Naive thymus-derived CD4-positive, alpha-beta T cell (primary cell): ENCODE data around the gene SLC44A5. TPM values are rescaled to one million over a fixed set of nuclear protein-coding genes. Genes with fewer than 3 reads are reported as not detected.
"Not testable (repeated sequence)": the region's sequence is repeated elsewhere in the genome, so short reads cannot be mapped to it uniquely, and the experiment has no call there.

Experiments
- ATAC-seq: fragments of 150-1000 bp; cut with Tn5 transposase; 2 replicates; pipeline ENCODE4 v1.10.0; 2021; ENCODE audit warnings: mild to moderate bottlenecking, moderate library complexity
- CTCF ChIA-PET: fragments of 350-600 bp; sonication (Branson Sonifier 250); formaldehyde crosslinking; loops from one replicate; lab custom pipeline; 2021; ENCODE audit warnings: antibody characterized with exemption; lab: Charles Lee
- POLR2A ChIA-PET: fragments of 350-600 bp; sonication (Branson Sonifier 250); formaldehyde crosslinking; loops from one replicate; lab custom pipeline; 2021; ENCODE audit warnings: antibody characterized with exemption, inconsistent platforms; lab: Charles Lee
- DNase-seq, 9 donors: peaks; one replicate each; pipeline versions ENCODE4 v3.0.0 to v3.0.0-alpha.2; 2020 to 2022; ENCODE audit warnings: mixed read lengths in 1 of 9
- H3K27ac ChIP-seq: one replicate; pipeline ENCODE4 v1.7.0; 2013; ENCODE audit warnings: mild to moderate bottlenecking, low read depth, low read length, moderate library complexity
- H3K27me3 ChIP-seq, 2 donors: one replicate each; pipeline ENCODE4 v1.7.0; 2013; ENCODE audit warnings: low read length in 2 of 2, mild to moderate bottlenecking in 2 of 2, moderate library complexity in 2 of 2; ENCODE audit not compliant: control insufficient read depth in 2 of 2, insufficient read depth in 2 of 2
- H3K36me3 ChIP-seq, 3 experiments: 1 replicate in 2 of 3; 2 replicates in 1 of 3; pipeline ENCODE4 v1.7.0; 2013; ENCODE audit warnings: low read length in 3 of 3, mild to moderate bottlenecking in 3 of 3, moderate library complexity in 1 of 3; ENCODE audit not compliant: insufficient read depth in 3 of 3, control insufficient read depth in 2 of 3
- H3K4me1 ChIP-seq, 2 donors: one replicate each; pipeline ENCODE4 v1.7.0; 2013; ENCODE audit warnings: low read length in 2 of 2, mild to moderate bottlenecking in 2 of 2, moderate library complexity in 1 of 2; ENCODE audit not compliant: control insufficient read depth in 2 of 2, insufficient read depth in 2 of 2
- H3K4me3 ChIP-seq: 2 replicates; pipeline ENCODE4 v1.7.0; 2013; ENCODE audit warnings: mild to moderate bottlenecking, low read length
- H3K9me3 ChIP-seq, 3 experiments: 1 replicate in 2 of 3; 2 replicates in 1 of 3; pipeline ENCODE4 v1.7.0; 2013; ENCODE audit warnings: low read length in 3 of 3; ENCODE audit not compliant: control insufficient read depth in 2 of 3
- H3K27ac Mint-ChIP-seq, 9 donors: one replicate each; pipeline ENCODE4 v1.8.0; 2020 to 2022; ENCODE audit warnings: mixed read lengths in 9 of 9, mild to moderate bottlenecking in 8 of 9, moderate library complexity in 5 of 9, inconsistent platforms in 2 of 9
- H3K27me3 Mint-ChIP-seq, 5 donors: one replicate each; pipeline ENCODE4 v1.8.0; 2021 to 2022; ENCODE audit warnings: mixed read lengths in 5 of 5, mild to moderate bottlenecking in 1 of 5
- H3K36me3 Mint-ChIP-seq, 5 donors: one replicate each; pipeline ENCODE4 v1.8.0; 2020 to 2022; ENCODE audit warnings: mixed read lengths in 5 of 5, mild to moderate bottlenecking in 3 of 5, inconsistent platforms in 1 of 5
- H3K4me1 Mint-ChIP-seq, 7 donors: one replicate each; pipeline ENCODE4 v1.8.0; 2020 to 2022; ENCODE audit warnings: mixed read lengths in 7 of 7, mild to moderate bottlenecking in 3 of 7, inconsistent platforms in 1 of 7
- H3K4me3 Mint-ChIP-seq, 10 donors: one replicate each; pipeline ENCODE4 v1.8.0; 2020 to 2022; ENCODE audit warnings: mild to moderate bottlenecking in 10 of 10, mixed read lengths in 10 of 10, moderate library complexity in 6 of 10, inconsistent platforms in 2 of 10
- H3K9me3 Mint-ChIP-seq, 11 donors: one replicate each; pipeline ENCODE4 v1.8.0; 2020 to 2022; ENCODE audit warnings: mixed read lengths in 11 of 11, mild to moderate bottlenecking in 4 of 11, inconsistent platforms in 1 of 11, moderate library complexity in 1 of 11
- intact Hi-C, 2 donors: fragments of 100-400 bp; cut with micrococcal nuclease; formaldehyde crosslinking; loops; one replicate each; pipeline ENCODE4 v1.15.1; 2023
- polyA plus RNA-seq, 2 donors: library from polyadenylated mRNA; unstranded; fragments of 300-500 nt; fragmentation: Illumina TruSeq; gene quantifications; one replicate each; pipeline ENCODE4 v1.2.3, GENCODE V29; 2021
- total RNA-seq, 6 experiments: library from RNA in 5 of 6; stranded (reverse) in 5 of 6; gene quantifications; 1 replicate in 5 of 6; 2 replicates in 1 of 6; pipeline ENCODE4 v1.2.3 and lab custom pipeline; 2021 to 2026

The SLC44A5 gene
- total and polyA plus RNA-seq, 7 experiments from 2014 or later: 0.92 to 6.0 (median 3.0) TPM; not detected in 3

- peaks cover 0 to 12% (median 3%) of the 10 kb centered on the region in 5 donors for H3K27me3 Mint-ChIP-seq
- CTCF ChIA-PET, H3K9me3 ChIP-seq, H3K4me1 ChIP-seq, H3K27me3 ChIP-seq, H3K36me3 ChIP-seq, H3K27ac ChIP-seq, ATAC-seq, H3K4me1 Mint-ChIP-seq, POLR2A ChIA-PET, H3K4me3 Mint-ChIP-seq, H3K4me3 ChIP-seq, H3K36me3 Mint-ChIP-seq, DNase-seq, intact Hi-C loops, H3K27ac Mint-ChIP-seq: not testable (repeated sequence)
- peaks cover 5 to 28% (median 16%) of the 10 kb centered on the region in 11 donors for H3K9me3 Mint-ChIP-seq
Observed at GRCh38 chr1:75403147-75403646, 207.7 kb downstream of the SLC44A5 start.

GRCh38 chr1:75400716-75401115 lies 210.2 kb downstream of the SLC44A5 start:
- Mint-ChIP-seq H3K9me3 (peaks cover 5 to 20% (median 11%) of the 10 kb centered on the region in 11 donors), H3K27me3 (peaks cover 0 to 12% (median 3%) of the 10 kb centered on the region in 5 donors), H3K36me3 (no peaks in the 10 kb centered on the region), H3K27ac (no peak overlapping the region), H3K4me1 (no peaks in the 10 kb centered on the region), H3K4me3 (no peak overlapping the region)
- Histone ChIP-seq H3K4me1 (no peaks in the 10 kb centered on the region), H3K27ac (no peak overlapping the region), H3K9me3 (no peaks in the 10 kb centered on the region), H3K27me3 (no peaks in the 10 kb centered on the region), H3K4me3 (no peak overlapping the region), H3K36me3 (no peaks in the 10 kb centered on the region)
- DNase-seq (no peak), ATAC-seq (no peak)
- POLR2A ChIA-PET: no interaction called here
- CTCF ChIA-PET: no interaction called here
- intact Hi-C loops: no loop called here

- Histone ChIP-seq H3K4me1 (no peaks in the 10 kb centered on the region), H3K27me3 (no peaks in the 10 kb centered on the region), H3K9me3 (no peaks in the 10 kb centered on the region), H3K27ac (no peak overlapping the region), H3K36me3 (no peaks in the 10 kb centered on the region), H3K4me3 (no peak overlapping the region)
- Mint-ChIP-seq H3K9me3 (peaks cover 0 to 16% (median 8%) of the 10 kb centered on the region in 11 donors), H3K27me3 (peaks cover 0 to 12% (median 1%) of the 10 kb centered on the region in 5 donors), H3K27ac (no peak overlapping the region), H3K4me3 (no peak overlapping the region), H3K36me3 (no peaks in the 10 kb centered on the region), H3K4me1 (no peaks in the 10 kb centered on the region)
- POLR2A ChIA-PET: no interaction called here
- DNase-seq (no peak), ATAC-seq (no peak)
- intact Hi-C loops: no loop called here
- CTCF ChIA-PET: no interaction called here
Observed at GRCh38 chr1:75396745-75397144, 214.2 kb downstream of the SLC44A5 start.

DNA sequence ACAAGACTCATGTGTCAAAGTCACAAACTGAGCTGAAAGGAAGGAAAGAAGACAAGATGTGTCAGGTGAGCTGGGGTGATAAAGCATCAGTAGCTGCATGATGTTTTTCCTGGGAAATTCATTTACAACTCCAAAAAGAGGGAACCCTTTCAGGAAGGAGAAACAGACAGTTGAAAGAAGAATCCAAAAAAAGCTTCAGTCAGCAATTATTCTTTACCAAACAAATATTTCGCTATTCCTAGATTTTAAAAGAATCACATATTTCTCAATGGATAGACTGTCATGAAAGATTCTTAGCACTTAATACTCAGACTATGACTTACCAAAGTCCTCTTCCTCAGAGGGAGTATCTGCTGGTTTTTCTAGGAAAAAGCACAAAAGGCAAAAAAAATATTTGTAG lies 214.7 kb downstream of the SLC44A5 start:
- Mint-ChIP-seq H3K9me3 (peaks cover under 1 to 19% (median 8%) of the 10 kb centered on the region in 11 donors), H3K27ac (no peak overlapping the region), H3K27me3 (peaks cover 0 to 11% (median 0%) of the 10 kb centered on the region in 5 donors), H3K36me3 (no peaks in the 10 kb centered on the region), H3K4me1 (no peaks in the 10 kb centered on the region), H3K4me3 (no peak overlapping the region)
- H3K9me3 ChIP-seq: no peaks in the 10 kb centered on the region
- H3K27ac ChIP-seq: no peak overlapping the region
- H3K4me1 ChIP-seq: no peaks in the 10 kb centered on the region
- no peaks in the 10 kb centered on the region for H3K36me3 ChIP-seq
- no peaks in the 10 kb centered on the region for H3K27me3 ChIP-seq
- no peak for DNase-seq
- no peak overlapping the region for H3K4me3 ChIP-seq
- no peak for ATAC-seq
- intact Hi-C loops: no loop called here
- CTCF ChIA-PET: no interaction called here
- POLR2A ChIA-PET: no interaction called here

GRCh38 chr1:75394386-75395139 lies 216.4 kb downstream of the SLC44A5 start:
- Histone ChIP-seq H3K4me1 (no peaks in the 10 kb centered on the region), H3K36me3 (no peaks in the 10 kb centered on the region), H3K9me3 (no peaks in the 10 kb centered on the region), H3K27ac (no peak overlapping the region), H3K27me3 (no peaks in the 10 kb centered on the region), H3K4me3 (no peak overlapping the region)
- H3K9me3 Mint-ChIP-seq: peaks cover 0 to 33% (median 18%) of the 10 kb centered on the region in 11 donors
- intact Hi-C loops: no loop called here
- no peak for ATAC-seq
- DNase-seq: no peak
- peaks cover 0 to 5% (median 0%) of the 10 kb centered on the region in 5 donors for H3K27me3 Mint-ChIP-seq
- H3K4me3 Mint-ChIP-seq: no peak overlapping the region
- H3K36me3 Mint-ChIP-seq: no peaks in the 10 kb centered on the region
- no peaks in the 10 kb centered on the region for H3K4me1 Mint-ChIP-seq
- H3K27ac Mint-ChIP-seq: no peak overlapping the region
- ChIA-PET POLR2A (no interaction called here), CTCF (no interaction called here)

GRCh38 chr1:75392278-75392677 lies 218.6 kb downstream of the SLC44A5 start:
- H3K27me3 ChIP-seq: no peaks in the 10 kb centered on the region
- H3K27ac ChIP-seq: no peak overlapping the region
- Mint-ChIP-seq H3K4me1 (no peaks in the 10 kb centered on the region), H3K27ac (no peak overlapping the region), H3K36me3 (no peaks in the 10 kb centered on the region), H3K9me3 (peaks cover 0 to 43% (median 22%) of the 10 kb centered on the region in 11 donors), H3K4me3 (no peak overlapping the region), H3K27me3 (no peaks in the 10 kb centered on the region)
- H3K9me3 ChIP-seq: no peaks in the 10 kb centered on the region
- ATAC-seq: no peak
- H3K4me1 ChIP-seq: no peaks in the 10 kb centered on the region
- ChIA-PET CTCF (no interaction called here), POLR2A (no interaction called here)
- no peak overlapping the region for H3K4me3 ChIP-seq
- intact Hi-C loops: no loop called here
- no peak for DNase-seq
- no peaks in the 10 kb centered on the region for H3K36me3 ChIP-seq
